PC-3 (cell line): Measurements from ENCODE around the gene HDAC11. TPM values are rescaled to one million over a fixed set of nuclear protein-coding genes. Genes with fewer than 3 reads are reported as not detected.

ENCODE experiments used
- ATAC-seq: fragments of 200-7000 bp; cut with Tn5 transposase; 2 replicates; pipeline ENCODE4 v1.9.1; 2020; ENCODE audit warnings: mild to moderate bottlenecking, moderate library complexity
- BruUV-seq: library from RNA; stranded (reverse); fragments of 400-500 nt; replicated peaks from 2 replicates; lab custom pipeline; 2021; lab: Mats Ljungman, UMichigan
- CTCF ChIA-PET: fragments of 300-600 bp; sonication (Branson Sonifier 250); formaldehyde crosslinking; loops from one replicate; lab custom pipeline; 2022; ENCODE audit warnings: antibody characterized with exemption; lab: Charles Lee
- POLR2A ChIA-PET: fragments of 300-600 bp; sonication (Branson Sonifier 250); formaldehyde crosslinking; loops from one replicate; lab custom pipeline; 2022; ENCODE audit warnings: antibody characterized with exemption; ENCODE audit not compliant: unreplicated experiment; lab: Charles Lee
- DNase-seq: peaks from one replicate; pipeline ENCODE4 v3.0.0-alpha.2; 2015
- H2AFZ ChIP-seq: fragments of 300-600 bp; sonication (generic); 2 replicates; pipeline ENCODE4 v1.6.0; 2016; ENCODE audit warnings: antibody characterized with exemption, low read length
- H3F3A ChIP-seq: fragments of 300-600 bp; sonication (generic); one replicate; pipeline ENCODE4 v1.6.0; 2017; ENCODE audit warnings: antibody characterized with exemption, low read length, control low read depth, mild to moderate bottlenecking; ENCODE audit not compliant: unreplicated experiment
- H3K27ac ChIP-seq: fragments of 300-600 bp; sonication (generic); 2 replicates; pipeline ENCODE4 v1.5.1; 2016; ENCODE audit warnings: mild to moderate bottlenecking, low read length
- H3K27me3 ChIP-seq: fragments of 300-600 bp; sonication (generic); 2 replicates; pipeline ENCODE4 v1.6.1; 2016; ENCODE audit warnings: low read length, mixed read lengths
- H3K36me3 ChIP-seq: fragments of 300-600 bp; sonication (generic); 2 replicates; pipeline ENCODE4 v1.6.1; 2016; ENCODE audit warnings: low read depth, mixed run types, low read length, mixed read lengths
- H3K4me1 ChIP-seq: fragments of 300-600 bp; sonication (generic); 2 replicates; pipeline ENCODE4 v1.5.1; 2016; ENCODE audit warnings: low read length; ENCODE audit not compliant: insufficient read depth
- H3K4me2 ChIP-seq: fragments of 300-600 bp; sonication (generic); 2 replicates; pipeline ENCODE4 v1.6.0; 2016; ENCODE audit warnings: low read length
- H3K4me3 ChIP-seq: fragments of 300-600 bp; sonication (generic); 2 replicates; pipeline ENCODE4 v1.5.1; 2016; ENCODE audit warnings: mild to moderate bottlenecking, low read length, mixed read lengths
- H3K79me2 ChIP-seq: fragments of 300-600 bp; sonication (generic); 2 replicates; pipeline ENCODE4 v1.6.1; 2017; ENCODE audit warnings: low read length, mixed read lengths
- H3K9ac ChIP-seq: fragments of 300-600 bp; sonication (generic); 2 replicates; pipeline ENCODE4 v1.6.0; 2016; ENCODE audit warnings: mild to moderate bottlenecking, low read length
- H3K9me2 ChIP-seq: fragments of 300-600 bp; sonication (generic); replicated peaks from 2 replicates; pipeline ENCODE4 v1.6.1; 2016; ENCODE audit warnings: mixed run types, low read length, mixed read lengths
- H3K9me3 ChIP-seq: fragments of 300-600 bp; sonication (generic); 2 replicates; pipeline ENCODE4 v1.6.1; 2016; ENCODE audit warnings: low read length, mixed read lengths
- H4K20me1 ChIP-seq: fragments of 300-600 bp; sonication (generic); 2 replicates; pipeline ENCODE4 v1.6.1; 2016; ENCODE audit warnings: low read length, mixed read lengths
- EZH2 ChIP-seq: fragments of 300-600 bp; sonication (generic); IDR thresholded peaks from one replicate; pipeline ENCODE4 v1.6.1; 2017; ENCODE audit warnings: antibody characterized with exemption, mild to moderate bottlenecking, low read length; ENCODE audit not compliant: unreplicated experiment
- EZH2phosphoT487 ChIP-seq: fragments of 300-600 bp; sonication (generic); IDR thresholded peaks from 2 replicates; pipeline ENCODE4 v1.6.1; 2018; ENCODE audit warnings: mild to moderate bottlenecking, antibody characterized with exemption, low read length, borderline replicate concordance
- intact Hi-C: fragments of 100-400 bp; cut with micrococcal nuclease; formaldehyde crosslinking; loops from 2 replicates; pipeline ENCODE4 v1.9.0; 2023
- total RNA-seq: library from RNA; depleted of rRNA; stranded (reverse); fragments of >200 nt; gene quantifications from 2 replicates; pipeline ENCODE4 v1.2.3, GENCODE V29; 2014
- TF ChIP-seq, protein P1 (sequence below): fragments of 300-600 bp; sonication (generic); conservative IDR thresholded peaks from 2 replicates; pipeline ENCODE4 v1.5.1; 2017; ENCODE audit warnings: antibody characterized with exemption, low read depth, mild to moderate bottlenecking, low read length

The HDAC11 gene
- total RNA-seq, 1 experiment from 2014 or later: 24.2 TPM

GRCh38 chr3:13542142-13542541 lies 62.0 kb downstream of the HDAC11 start:
- BruUV-seq: no TSS peak
- Histone ChIP-seq H3K27me3 (no peaks in the 10 kb centered on the region), H3K4me1 (peaks cover 27% of the 10 kb centered on the region), H3K27ac (no peak overlapping the region), H3K9ac (no peak overlapping the region), H3K9me2 (no peaks in the 10 kb centered on the region), H3K4me3 (no peak overlapping the region), H2AFZ (no peak overlapping the region), H3K79me2 (no peaks in the 10 kb centered on the region), H4K20me1 (no peaks in the 10 kb centered on the region), H3K4me2 (no peak overlapping the region), H3F3A (no peaks in the 10 kb centered on the region), H3K9me3 (peaks cover 3% of the 10 kb centered on the region; the same call in 1 of the 2 replicates), H3K36me3 (no peaks in the 10 kb centered on the region)
- ChIA-PET CTCF (no interaction called here), POLR2A (no interaction called here)
- ATAC-seq (no peak), DNase-seq (no peak)
- intact Hi-C loops: no loop called here
- TF ChIP-seq, protein P1, sequence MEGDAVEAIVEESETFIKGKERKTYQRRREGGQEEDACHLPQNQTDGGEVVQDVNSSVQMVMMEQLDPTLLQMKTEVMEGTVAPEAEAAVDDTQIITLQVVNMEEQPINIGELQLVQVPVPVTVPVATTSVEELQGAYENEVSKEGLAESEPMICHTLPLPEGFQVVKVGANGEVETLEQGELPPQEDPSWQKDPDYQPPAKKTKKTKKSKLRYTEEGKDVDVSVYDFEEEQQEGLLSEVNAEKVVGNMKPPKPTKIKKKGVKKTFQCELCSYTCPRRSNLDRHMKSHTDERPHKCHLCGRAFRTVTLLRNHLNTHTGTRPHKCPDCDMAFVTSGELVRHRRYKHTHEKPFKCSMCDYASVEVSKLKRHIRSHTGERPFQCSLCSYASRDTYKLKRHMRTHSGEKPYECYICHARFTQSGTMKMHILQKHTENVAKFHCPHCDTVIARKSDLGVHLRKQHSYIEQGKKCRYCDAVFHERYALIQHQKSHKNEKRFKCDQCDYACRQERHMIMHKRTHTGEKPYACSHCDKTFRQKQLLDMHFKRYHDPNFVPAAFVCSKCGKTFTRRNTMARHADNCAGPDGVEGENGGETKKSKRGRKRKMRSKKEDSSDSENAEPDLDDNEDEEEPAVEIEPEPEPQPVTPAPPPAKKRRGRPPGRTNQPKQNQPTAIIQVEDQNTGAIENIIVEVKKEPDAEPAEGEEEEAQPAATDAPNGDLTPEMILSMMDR: no peak
- TF ChIP-seq EZH2: no peak
- no peak for TF ChIP-seq EZH2phosphoT487

- peak; percentile 43 for DNase-seq
- H3K27ac ChIP-seq: no peak overlapping the region
- no peaks in the 10 kb centered on the region for H3F3A ChIP-seq
- no peaks in the 10 kb centered on the region for H4K20me1 ChIP-seq
- CTCF ChIA-PET: no interaction called here
- no peaks in the 10 kb centered on the region for H3K27me3 ChIP-seq
- no peaks in the 10 kb centered on the region for H3K36me3 ChIP-seq
- peaks cover 3% of the 10 kb centered on the region; the same call in 1 of the 2 replicates for H3K9me3 ChIP-seq
- no peak overlapping the region for H3K4me3 ChIP-seq
- BruUV-seq: no TSS peak
- no peak overlapping the region for H3K9ac ChIP-seq
- TF ChIP-seq, protein P1: no peak
- TF ChIP-seq EZH2: no peak
- no peak for TF ChIP-seq EZH2phosphoT487
- H3K4me1 ChIP-seq: peaks cover 16% of the 10 kb centered on the region
- no peak overlapping the region for H3K4me2 ChIP-seq
- H3K9me2 ChIP-seq: no peaks in the 10 kb centered on the region
- H3K79me2 ChIP-seq: no peaks in the 10 kb centered on the region
- H2AFZ ChIP-seq: no peak overlapping the region
- intact Hi-C loops: no loop called here
- ATAC-seq: no peak
- POLR2A ChIA-PET: no interaction called here
Observed at GRCh38 chr3:13543253-13543652, 63.1 kb downstream of the HDAC11 start.

- ChIA-PET CTCF (no interaction called here), POLR2A (no interaction called here)
- TF ChIP-seq, protein P1: no peak
- no peak for TF ChIP-seq EZH2phosphoT487
- no peak for TF ChIP-seq EZH2
- Histone ChIP-seq H3K27me3 (no peaks in the 10 kb centered on the region), H3K9me3 (peaks cover 3% of the 10 kb centered on the region; the same call in 1 of the 2 replicates), H3K9me2 (no peaks in the 10 kb centered on the region), H3K4me3 (no peak overlapping the region), H3K9ac (no peak overlapping the region), H3F3A (no peaks in the 10 kb centered on the region), H4K20me1 (no peaks in the 10 kb centered on the region), H3K79me2 (no peaks in the 10 kb centered on the region), H3K4me1 (peaks cover 5% of the 10 kb centered on the region; the same call in 1 of the 2 replicates), H2AFZ (no peak overlapping the region), H3K27ac (no peak overlapping the region), H3K4me2 (no peak overlapping the region), H3K36me3 (no peaks in the 10 kb centered on the region)
- DNase-seq (no peak), ATAC-seq (no peak)
- intact Hi-C loops: no loop called here
- BruUV-seq: no TSS peak
Observed at GRCh38 chr3:13544293-13544831, 64.3 kb downstream of the HDAC11 start.
